GM19043 (cell line): ENCODE data around the gene ZNF746.

Source experiments
- ATAC-seq: cut with Tn5 transposase; IDR thresholded peaks from one replicate; pipeline ENCODE4 v1.9.1; 2021; ENCODE audit warnings: low read depth; ENCODE audit not compliant: unreplicated experiment

Gene ZNF746

GRCh38 chr7:149493366-149493765 is 4.2 kb downstream of the ZNF746 start:
- no peak for ATAC-seq

GRCh38 chr7:149490083-149490760 is 7.4 kb downstream of the ZNF746 start:
- no peak for ATAC-seq

GRCh38 chr7:149489391-149490024 is 8.1 kb downstream of the ZNF746 start:
- ATAC-seq: no peak

GRCh38 chr7:149479568-149479967 is 18.0 kb downstream of the ZNF746 start:
- no peak for ATAC-seq

- ATAC-seq: no peak
Observed at GRCh38 chr7:149478754-149479153, 18.9 kb downstream of the ZNF746 start.

- no peak for ATAC-seq
Observed at GRCh38 chr7:149477494-149478443, 19.8 kb downstream of the ZNF746 start.

GRCh38 chr7:149476791-149477190 is 20.8 kb downstream of the ZNF746 start:
- no peak for ATAC-seq

- ATAC-seq: no peak
Observed at GRCh38 chr7:149475121-149476045, 22.2 kb downstream of the ZNF746 start.

- no peak for ATAC-seq
Observed at GRCh38 chr7:149474309-149475120, 23.1 kb downstream of the ZNF746 start.

- ATAC-seq: no peak
Observed at GRCh38 chr7:149473251-149473650, 24.4 kb downstream of the ZNF746 start.

GRCh38 chr7:149471289-149471953 is 26.2 kb downstream of the ZNF746 start:
- ATAC-seq: no peak

GRCh38 chr7:149469806-149470205 is 27.8 kb downstream of the ZNF746 start:
- ATAC-seq: no peak

- ATAC-seq: no peak
Observed at GRCh38 chr7:149468208-149468607, 29.4 kb downstream of the ZNF746 start.

GRCh38 chr7:149467321-149467859 is 30.2 kb downstream of the ZNF746 start:
- ATAC-seq: no peak

GRCh38 chr7:149466364-149466763 is 31.2 kb downstream of the ZNF746 start:
- no peak for ATAC-seq

- ATAC-seq: no peak
Observed at GRCh38 chr7:149463500-149464161, 34.0 kb downstream of the ZNF746 start.

- no peak for ATAC-seq
Observed at GRCh38 chr7:149462101-149462520, 35.5 kb downstream of the ZNF746 start.
